ENCODE measurements around the gene SNTB2.

DNA sequence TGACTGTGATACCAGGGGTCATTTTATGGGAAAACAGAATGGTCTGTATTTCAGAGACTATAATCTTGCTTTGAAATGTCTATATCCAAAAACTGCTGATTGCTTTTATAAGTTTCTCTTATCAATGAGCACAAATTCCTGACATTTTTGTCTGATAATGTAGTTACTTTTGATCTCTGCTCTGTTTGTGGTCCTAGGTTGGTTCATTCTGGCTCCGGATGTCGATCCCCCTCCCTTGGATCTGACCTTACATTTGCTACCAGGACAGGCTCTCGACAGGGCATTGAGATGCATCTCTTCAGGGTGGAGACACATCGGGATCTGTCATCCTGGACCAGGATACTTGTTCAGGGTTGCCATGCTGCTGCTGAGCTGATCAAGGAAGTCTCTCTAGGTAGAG lies 96.9 kb downstream of the SNTB2 start:
- TF ChIP-seq, protein P1, sequence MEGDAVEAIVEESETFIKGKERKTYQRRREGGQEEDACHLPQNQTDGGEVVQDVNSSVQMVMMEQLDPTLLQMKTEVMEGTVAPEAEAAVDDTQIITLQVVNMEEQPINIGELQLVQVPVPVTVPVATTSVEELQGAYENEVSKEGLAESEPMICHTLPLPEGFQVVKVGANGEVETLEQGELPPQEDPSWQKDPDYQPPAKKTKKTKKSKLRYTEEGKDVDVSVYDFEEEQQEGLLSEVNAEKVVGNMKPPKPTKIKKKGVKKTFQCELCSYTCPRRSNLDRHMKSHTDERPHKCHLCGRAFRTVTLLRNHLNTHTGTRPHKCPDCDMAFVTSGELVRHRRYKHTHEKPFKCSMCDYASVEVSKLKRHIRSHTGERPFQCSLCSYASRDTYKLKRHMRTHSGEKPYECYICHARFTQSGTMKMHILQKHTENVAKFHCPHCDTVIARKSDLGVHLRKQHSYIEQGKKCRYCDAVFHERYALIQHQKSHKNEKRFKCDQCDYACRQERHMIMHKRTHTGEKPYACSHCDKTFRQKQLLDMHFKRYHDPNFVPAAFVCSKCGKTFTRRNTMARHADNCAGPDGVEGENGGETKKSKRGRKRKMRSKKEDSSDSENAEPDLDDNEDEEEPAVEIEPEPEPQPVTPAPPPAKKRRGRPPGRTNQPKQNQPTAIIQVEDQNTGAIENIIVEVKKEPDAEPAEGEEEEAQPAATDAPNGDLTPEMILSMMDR (IDR thresholded peaks at IDR 0.05): no peak
- TF ChIP-seq, protein P2, sequence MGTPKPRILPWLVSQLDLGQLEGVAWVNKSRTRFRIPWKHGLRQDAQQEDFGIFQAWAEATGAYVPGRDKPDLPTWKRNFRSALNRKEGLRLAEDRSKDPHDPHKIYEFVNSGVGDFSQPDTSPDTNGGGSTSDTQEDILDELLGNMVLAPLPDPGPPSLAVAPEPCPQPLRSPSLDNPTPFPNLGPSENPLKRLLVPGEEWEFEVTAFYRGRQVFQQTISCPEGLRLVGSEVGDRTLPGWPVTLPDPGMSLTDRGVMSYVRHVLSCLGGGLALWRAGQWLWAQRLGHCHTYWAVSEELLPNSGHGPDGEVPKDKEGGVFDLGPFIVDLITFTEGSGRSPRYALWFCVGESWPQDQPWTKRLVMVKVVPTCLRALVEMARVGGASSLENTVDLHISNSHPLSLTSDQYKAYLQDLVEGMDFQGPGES (IDR thresholded peaks at IDR 0.05; ENCODE audit: low read depth, low read length): no peak
- TF ChIP-seq SIN3A (IDR thresholded peaks at IDR 0.05; ENCODE audit: borderline replicate concordance, low read depth, low read length) (no peak), RFX5 (IDR thresholded peaks at IDR 0.05; ENCODE audit: low read length) (no peak), EZH2phosphoT487 (IDR thresholded peaks at IDR 0.05; ENCODE audit: borderline replicate concordance, low read depth) (no peak), POLR2AphosphoS5 (IDR thresholded peaks at IDR 0.05; ENCODE audit: low read depth, low read length) (no peak), RAD21 (IDR thresholded peaks at IDR 0.05; ENCODE audit: low read length) (no peak), FOSL2 (IDR thresholded peaks at IDR 0.05; ENCODE audit: borderline replicate concordance, low read depth) (no peak), NRF1 (IDR thresholded peaks at IDR 0.05; ENCODE audit: low read depth, low read length) (no peak)
- TF ChIP-seq, protein P3, sequence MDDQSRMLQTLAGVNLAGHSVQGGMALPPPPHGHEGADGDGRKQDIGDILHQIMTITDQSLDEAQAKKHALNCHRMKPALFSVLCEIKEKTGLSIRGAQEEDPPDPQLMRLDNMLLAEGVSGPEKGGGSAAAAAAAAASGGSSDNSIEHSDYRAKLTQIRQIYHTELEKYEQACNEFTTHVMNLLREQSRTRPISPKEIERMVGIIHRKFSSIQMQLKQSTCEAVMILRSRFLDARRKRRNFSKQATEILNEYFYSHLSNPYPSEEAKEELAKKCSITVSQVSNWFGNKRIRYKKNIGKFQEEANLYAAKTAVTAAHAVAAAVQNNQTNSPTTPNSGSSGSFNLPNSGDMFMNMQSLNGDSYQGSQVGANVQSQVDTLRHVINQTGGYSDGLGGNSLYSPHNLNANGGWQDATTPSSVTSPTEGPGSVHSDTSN (IDR thresholded peaks at IDR 0.05): no peak

All from SK-N-SH (cell line).